ENCODE results near the gene STEAP1B.

STEAP1B gene

GRCh38 chr7:22403344-22403743 lies 96.6 kb downstream of the STEAP1B start:
- DNase-seq: no peak

DNA sequence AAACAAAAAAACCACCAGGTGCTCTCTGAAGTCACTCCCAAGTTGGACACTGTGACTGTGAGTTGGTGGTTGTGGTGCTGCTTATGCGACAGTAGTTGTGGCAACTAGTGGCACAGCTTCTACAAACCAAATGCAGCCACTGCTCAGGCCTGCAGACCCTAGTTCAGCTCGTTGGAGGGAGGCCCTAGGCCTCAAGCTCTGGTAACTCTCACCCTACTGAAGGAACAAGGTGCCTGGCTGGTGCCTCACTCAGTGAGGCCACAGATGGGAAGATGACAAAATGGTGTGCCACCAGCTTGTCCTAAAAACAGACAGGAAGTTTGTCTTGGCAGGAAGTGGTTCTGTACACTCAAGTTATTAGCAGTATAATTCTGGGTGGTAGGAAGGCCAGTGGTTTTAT lies 97.7 kb downstream of the STEAP1B start:
- no peak for DNase-seq

GRCh38 chr7:22400936-22401553 lies 98.9 kb downstream of the STEAP1B start:
- DNase-seq: no peak

GRCh38 chr7:22400150-22400814 lies 99.7 kb downstream of the STEAP1B start:
- DNase-seq: peak in 1 of 56 donors; percentile 5

- no peak for DNase-seq
These were observed 100.4 kb downstream of the STEAP1B start for GRCh38 chr7:22399546-22399945.

GRCh38 chr7:22399091-22399490 lies 100.9 kb downstream of the STEAP1B start:
- no peak for DNase-seq

- no peak for DNase-seq
These were observed 102.0 kb downstream of the STEAP1B start for GRCh38 chr7:22397981-22398380.

- DNase-seq: no peak
These were observed 104.8 kb downstream of the STEAP1B start for GRCh38 chr7:22395222-22395621.

GRCh38 chr7:22394739-22395138 lies 105.2 kb downstream of the STEAP1B start:
- DNase-seq: no peak

DNA sequence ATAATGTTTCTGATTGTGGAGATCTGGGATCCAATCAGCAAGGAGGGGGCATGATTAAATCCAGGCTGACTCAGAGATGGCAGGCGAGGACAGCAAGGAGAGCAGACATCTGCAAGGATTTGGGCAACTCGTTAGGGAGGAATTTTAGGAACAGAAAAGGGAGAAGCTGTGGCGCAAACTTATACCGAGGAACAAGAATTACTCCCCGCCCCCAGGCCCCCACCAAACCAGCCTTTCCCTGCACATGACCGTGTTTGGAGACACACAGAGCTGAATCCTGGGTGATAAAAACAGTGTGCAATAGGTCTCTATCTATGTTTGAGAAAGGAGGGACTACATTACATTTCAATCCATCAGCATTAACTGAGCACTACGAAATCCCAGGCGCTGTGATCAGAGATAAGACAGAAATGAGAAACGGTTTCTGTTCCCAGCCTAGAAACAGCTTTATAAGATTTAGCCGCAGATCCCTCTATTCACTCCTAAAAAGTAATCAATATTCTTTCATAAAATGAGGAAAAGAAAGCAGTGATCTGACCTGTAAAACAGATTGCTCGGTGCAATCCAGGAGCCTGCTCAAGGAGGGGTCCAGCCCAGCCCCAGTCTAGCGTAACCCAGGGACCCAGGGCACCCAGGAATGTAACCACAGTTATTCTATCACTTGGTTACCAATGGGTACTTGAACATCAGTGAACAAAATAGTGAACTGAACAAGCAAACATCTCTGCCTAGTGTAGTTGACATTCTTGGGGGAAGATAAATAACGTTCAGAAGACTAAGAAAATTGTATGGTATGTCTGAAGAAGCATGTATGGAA lies 105.9 kb downstream of the STEAP1B start:
- peak in 2 of 56 donors; percentile 7 to 13 for DNase-seq

DNA sequence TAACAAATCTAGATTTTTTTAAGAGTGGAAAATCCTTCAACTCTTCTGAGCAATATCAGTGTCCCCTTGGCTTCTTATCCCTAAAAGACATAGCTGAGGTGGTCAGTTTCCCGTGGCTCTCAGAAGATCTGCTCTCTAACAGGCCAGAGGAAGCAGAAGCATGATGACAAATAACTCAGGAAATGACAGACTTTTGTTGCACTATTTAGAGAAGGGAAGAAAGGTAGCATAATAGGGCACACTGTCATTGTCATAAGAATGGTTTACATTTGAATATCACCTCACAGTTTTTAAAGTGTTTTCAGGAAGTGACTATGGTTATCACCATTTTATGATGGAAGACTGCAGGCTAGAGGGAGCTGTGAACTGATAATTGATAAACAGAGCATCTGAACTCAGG lies 109.5 kb downstream of the STEAP1B start:
- no peak for DNase-seq

DNA sequence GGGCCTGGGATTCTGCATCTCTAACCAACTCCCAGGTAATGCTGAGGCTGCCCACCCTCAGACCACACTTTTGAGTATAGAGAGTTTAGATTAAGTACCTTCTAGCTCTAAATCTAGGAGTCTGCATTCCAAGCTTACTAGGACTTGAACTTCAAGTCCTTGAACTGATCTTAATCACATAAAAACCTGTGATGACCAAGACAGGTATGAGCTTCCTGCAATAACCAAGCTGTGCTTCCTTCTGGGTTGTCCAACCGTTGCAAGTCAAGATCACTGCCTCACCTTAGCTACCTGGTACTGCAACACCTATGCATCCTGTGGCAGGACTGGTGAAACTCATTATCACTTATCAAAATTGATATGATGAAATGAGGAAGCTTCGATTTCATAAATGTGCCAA lies 110.1 kb downstream of the STEAP1B start:
- DNase-seq: no peak

- DNase-seq: peak in 36 of 56 donors; percentile 5 to 76 (median 30)
These were observed 112.4 kb downstream of the STEAP1B start for GRCh38 chr7:22387583-22387982.

DNA sequence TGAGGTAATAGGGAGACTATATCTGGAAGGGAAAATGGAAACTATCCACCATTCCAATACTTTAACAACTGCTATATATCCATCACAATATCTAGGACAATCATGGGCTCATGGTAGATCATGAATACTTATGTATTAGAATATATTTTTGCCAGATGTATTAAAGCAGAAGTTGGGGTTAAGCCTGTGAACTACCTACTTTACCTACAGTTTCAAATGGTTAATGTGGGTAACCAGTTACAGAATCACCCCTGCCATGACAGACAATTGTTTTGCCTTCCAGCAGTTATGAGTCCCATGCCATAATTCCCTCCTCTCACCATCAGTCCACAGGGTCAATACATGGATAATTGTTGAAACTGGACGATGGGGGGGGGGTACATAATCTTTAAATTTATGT lies 113.1 kb downstream of the STEAP1B start:
- no peak for DNase-seq

GRCh38 chr7:22386206-22386858 lies 113.7 kb downstream of the STEAP1B start:
- no peak for DNase-seq

- DNase-seq: no peak
These were observed 114.7 kb downstream of the STEAP1B start for GRCh38 chr7:22385326-22385725.

- DNase-seq: no peak
These were observed 119.7 kb downstream of the STEAP1B start for GRCh38 chr7:22380333-22380732.

DNA sequence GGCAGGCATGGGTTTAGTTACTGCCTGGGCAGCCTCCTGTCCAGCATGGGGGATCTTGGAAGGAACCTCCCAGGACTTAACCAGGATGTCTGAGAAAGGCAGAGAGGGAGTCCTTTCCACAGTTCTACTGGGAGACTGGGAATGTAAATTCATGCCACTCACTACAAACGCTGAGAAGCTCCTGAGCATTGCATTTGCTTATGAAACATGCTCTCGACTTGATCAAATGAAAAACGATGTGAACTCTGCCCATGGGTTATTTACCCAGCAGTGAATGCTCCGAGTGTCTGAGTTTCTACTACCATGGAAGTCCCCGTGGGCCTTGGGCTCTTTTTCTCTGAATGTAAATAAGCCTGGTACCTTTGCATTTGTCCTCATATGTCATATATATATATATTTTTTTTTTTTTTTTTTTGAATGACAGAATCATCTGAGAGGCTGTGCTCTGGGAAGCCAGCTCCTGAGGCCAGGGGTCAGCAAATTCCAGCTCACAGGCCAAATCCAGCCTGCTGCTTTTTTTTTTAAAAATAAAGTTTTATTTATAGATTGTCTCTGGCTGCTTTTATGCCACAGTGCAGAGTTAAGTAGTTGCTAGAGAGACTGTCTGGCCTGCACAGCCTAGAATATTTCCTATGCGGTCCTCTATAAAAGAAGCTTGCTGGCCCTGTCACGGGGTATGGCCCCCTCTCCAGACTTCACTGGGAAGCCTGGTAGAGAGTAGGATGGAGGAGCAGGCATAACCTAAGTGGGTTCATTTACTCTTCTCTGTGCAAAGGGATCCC lies 121.6 kb downstream of the STEAP1B start:
- DNase-seq: no peak

- DNase-seq: no peak
These were observed 122.3 kb downstream of the STEAP1B start for GRCh38 chr7:22377703-22378102.

GRCh38 chr7:22375359-22376048 lies 124.5 kb downstream of the STEAP1B start:
- no peak for DNase-seq
